Hepatic stellate cell (primary cell): ENCODE data around the gene TPI1.

Experiments
- DNase-seq: peaks from one replicate; pipeline ENCODE4 v3.0.0; 2011; ENCODE audit warnings: low spot score

The TPI1 gene

GRCh38 chr12:6867413-6868210 is at the start of gene TPI1:
TSS of gene TPI1 (plus strand) at chr12:6867531. CDS start at chr12:6867567, 36 bp downstream.
- peak; percentile 91 for DNase-seq

DNA sequence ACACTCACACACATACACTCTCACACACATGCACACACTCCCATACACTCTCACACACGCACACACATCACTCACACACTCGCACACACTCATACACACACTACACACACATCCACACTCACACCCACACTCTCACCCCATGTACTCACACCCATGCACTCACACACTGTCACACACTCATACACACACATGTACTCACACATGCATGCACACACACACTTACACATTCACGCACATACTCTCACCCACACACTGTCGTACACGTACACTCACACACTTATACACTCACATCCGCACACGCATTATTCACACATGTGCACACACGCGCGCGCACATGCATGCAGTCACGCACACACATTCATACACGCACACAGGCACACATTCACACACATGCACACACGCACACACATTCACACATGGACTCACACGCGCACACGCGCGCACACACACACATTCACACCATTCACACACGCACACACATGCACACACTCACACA is 49.6 kb upstream of the TPI1 start:
- DNase-seq: no peak

DNA sequence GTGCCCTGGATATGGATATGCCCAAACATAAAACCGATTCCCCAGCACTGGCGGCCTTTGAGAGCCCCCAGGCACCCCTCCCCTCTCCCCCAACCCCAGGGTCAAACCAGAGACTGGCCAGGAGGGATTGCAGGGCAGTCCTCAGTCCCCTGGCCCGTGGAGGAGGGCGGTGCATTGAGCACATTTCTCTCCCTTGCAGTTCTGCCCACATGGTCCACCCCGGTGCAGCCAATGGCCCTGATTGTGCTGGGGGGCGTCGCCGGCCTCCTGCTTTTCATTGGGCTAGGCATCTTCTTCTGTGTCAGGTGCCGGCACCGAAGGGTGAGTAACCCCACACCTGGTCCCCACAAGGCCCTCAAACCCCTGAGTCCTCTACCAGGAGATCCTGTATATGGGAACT is 49.1 kb upstream of the TPI1 start:
- DNase-seq: no peak

DNA sequence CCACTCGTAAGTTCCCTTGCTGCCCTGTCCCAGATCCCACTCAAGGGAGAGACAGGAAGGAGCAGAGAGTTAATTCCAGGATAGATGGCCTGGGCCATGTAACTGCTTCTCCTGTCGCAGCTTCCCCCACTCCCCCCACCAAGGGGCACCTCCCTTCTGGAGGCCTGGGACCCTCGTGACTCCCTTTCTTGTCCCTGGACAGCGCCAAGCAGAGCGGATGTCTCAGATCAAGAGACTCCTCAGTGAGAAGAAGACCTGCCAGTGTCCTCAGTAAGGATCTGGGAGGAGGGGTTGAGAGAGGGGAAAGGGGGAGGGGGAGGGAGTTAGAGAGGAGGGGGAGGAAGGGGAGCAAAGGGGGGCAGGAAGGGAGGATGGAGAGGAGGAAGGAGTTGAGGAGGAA is 48.7 kb upstream of the TPI1 start:
- DNase-seq: no peak

GRCh38 chr12:6819106-6820030 is 48.0 kb upstream of the TPI1 start:
- DNase-seq: no peak

DNA sequence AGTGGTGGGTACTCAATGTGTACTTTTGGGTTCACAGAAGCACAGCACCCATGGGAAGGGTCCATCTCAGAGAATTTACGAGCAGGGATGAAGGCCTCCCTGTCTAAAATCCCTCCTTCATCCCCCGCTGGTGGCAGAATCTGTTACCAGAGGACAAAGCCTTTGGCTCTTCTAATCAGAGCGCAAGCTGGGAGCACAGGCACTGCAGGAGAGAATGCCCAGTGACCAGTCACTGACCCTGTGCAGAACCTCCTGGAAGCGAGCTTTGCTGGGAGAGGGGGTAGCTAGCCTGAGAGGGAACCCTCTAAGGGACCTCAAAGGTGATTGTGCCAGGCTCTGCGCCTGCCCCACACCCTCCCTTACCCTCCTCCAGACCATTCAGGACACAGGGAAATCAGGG is 47.2 kb upstream of the TPI1 start:
- DNase-seq: no peak

DNA sequence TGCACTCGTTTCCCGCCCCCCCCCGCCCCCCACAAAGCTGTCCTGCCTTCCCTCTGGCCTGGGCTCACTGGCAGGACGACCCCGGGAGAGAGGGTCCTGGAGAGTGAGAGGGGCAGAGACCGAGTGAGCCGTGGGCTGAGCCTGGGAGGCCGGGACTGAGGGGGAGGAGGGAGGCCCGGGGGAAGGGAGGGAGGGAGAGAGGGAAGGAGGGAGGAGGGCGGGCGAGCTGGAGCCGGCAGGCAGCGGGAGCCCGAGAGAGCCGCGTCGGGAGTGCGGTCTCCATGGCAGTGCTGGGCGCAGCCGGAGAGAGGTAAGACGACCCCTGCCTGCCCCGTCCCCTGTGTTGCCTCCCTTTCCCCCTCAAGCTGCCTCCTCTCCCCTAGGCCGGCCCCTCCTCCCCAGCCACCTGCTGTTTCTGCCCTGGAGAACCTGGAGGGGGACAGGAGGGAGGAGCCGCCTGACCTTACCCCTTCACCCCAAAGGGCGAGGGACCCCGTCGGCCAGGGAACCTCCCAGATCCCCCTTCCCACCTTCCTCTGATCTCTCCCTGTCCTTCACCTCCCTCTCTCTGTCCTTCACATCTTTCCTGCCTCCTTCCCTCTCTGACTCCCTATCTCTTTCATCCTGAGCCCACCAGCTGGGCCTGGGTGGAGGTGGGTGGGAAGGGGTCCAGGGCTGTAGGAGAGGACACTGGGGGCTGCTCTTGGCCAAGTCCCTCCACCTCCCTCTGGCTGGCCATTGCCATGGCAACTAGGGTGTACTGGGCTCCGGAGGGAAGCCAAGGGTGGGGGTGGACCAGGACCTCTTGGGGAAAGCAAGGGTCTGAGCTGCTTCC is 45.5 kb upstream of the TPI1 start, which contains the start of gene GPR162:
TSS of gene GPR162 (plus strand) at position 231 of the 835 bp plus-strand sequence. CDS start 2,078 bp downstream, outside the sequence.
- DNase-seq: peak; percentile 83

- no peak for DNase-seq
These were observed 44.8 kb upstream of the TPI1 start for GRCh38 chr12:6822426-6823135.

DNA sequence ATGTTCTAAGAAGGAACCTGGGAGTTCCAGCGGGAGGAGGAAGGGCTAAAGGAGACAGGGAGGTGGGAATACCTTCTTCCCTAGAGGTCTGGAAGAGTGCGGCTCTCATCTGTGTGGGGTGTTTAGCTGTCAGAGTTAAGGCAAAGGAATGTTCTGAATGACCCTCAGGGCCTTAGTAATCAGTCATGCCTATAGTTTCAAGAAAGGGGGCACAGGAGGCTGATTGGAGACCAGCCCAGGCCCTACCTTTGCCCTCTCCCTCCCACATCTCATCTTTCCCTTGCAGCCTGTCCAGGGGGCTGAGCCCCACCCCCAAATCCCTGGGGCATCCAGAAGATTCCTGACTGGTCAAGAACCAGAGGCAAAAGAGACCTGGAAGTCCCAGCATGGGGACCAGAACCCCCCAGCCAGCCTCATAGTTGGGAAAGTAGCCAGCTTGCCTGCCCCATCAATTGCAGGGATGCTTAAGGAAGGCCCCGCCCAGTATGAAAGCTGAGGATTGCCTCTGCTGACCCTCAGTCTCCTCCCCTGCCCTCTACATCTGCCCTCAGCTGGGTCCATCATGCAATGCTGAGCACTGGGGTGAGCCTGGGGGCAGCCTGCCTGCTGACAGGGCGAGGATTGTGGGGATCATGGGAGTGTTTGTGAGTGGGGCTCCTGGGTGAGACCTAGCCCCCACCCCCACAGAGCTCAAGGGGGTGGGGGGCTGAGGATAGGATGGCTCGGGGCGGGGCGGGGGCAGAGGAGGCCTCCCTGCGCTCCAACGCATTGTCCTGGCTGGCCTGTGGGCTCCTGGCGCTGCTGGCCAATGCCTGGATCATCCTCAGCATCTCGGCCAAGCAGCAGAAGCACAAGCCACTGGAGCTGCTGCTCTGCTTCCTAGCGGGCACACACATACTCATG is 43.9 kb upstream of the TPI1 start:
- no peak for DNase-seq

GRCh38 chr12:6824085-6824775 is 43.1 kb upstream of the TPI1 start:
- DNase-seq: no peak

- no peak for DNase-seq
These were observed 42.4 kb upstream of the TPI1 start for GRCh38 chr12:6824901-6825381.

DNA sequence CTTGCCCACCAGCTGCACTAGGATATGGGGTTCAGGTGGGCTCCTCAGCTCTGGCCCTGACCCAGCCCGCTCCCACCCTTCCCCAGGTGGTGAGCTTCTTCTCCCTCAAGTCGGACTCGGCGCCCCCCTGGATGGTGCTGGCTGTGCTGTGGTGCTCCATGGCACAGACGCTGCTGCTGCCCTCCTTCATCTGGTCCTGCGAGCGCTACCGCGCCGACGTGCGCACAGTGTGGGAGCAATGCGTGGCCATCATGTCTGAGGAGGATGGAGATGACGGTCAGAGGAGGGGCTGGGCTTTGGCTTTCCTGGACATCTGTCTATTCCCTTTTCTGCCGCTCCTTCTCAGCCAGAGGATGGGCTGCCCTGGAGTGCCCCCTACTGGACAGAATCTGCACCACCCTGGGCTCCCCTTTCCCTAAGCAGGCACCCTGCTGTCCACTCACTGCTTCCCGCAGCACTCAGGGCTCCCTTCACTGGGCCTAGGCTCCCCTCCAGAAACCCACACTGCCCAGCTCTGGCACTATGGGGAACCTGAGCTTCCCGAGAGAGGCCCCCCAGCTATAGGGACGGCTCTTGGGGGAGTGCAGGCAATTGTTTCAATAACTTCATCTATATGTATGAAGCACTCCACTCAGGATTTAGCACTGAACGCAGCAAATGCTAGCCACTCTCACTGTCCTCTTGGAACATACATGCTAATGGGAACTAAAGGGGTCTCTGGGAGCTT is 41.8 kb upstream of the TPI1 start:
- peak; percentile 97 for DNase-seq

- no peak for DNase-seq
These were observed 41.1 kb upstream of the TPI1 start for GRCh38 chr12:6826125-6826733.

DNA sequence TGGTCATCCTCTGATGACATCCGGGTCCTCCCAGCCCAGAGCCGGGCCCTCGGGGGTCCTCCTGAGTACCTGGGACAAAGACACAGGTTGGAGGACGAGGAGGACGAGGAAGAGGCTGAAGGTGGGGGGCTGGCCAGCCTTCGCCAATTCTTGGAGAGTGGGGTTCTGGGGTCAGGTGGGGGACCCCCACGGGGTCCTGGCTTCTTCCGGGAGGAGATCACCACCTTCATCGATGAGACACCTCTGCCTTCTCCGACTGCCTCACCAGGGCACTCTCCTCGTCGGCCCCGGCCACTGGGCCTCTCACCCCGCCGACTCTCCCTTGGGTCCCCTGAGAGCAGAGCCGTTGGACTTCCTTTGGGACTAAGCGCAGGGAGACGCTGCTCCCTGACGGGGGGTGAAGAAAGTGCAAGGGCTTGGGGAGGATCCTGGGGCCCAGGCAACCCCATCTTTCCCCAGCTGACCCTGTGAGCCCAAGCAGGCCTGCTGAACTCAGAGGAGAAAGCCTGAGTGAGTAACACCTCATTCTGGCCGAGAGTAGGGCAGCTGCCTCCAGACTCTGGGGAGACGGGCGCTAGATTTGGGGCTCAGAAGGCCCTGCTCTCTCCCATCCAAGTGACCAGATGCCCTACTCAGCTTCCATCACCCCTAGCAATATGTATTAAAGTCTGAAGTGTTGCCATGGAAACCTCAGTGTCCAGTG is 40.4 kb upstream of the TPI1 start:
- no peak for DNase-seq

DNA sequence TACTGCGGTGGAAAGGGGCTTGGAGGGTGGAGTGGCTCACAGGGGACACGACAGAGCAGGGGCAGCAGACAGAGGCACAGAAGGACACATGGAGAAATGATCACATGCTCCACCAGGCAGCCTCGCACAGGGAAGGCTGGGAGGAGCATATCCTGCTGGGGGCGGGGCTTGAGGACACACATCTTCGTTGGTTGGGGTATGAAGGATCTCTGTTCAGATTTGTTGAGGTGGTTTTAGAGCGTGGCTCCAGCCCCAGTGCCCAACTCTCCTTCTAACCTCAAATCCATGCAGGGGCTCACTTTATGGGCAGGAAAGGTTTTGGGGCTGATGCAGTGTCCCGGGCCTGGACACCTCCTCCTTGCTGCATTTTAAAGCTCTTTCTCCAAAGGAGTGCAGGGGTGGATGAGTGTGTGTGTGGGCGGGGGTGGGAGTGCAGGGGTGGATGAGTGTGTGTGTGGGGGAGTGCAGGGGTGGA is 39.9 kb upstream of the TPI1 start:
- peak; percentile 96 for DNase-seq

GRCh38 chr12:6827982-6828780 is 39.1 kb upstream of the TPI1 start, which contains the start of gene P3H3:
TSS of gene P3H3 (plus strand) at chr12:6828407. CDS start at chr12:6828441, 34 bp downstream.
- DNase-seq: peak; percentile 83
